Islet of Langerhans (tissue), 1 donor: ENCODE results near the gene P2RX1.

Experiments
- FAIRE-seq: peaks from one replicate; lab custom pipeline; 2011; peaks lifted over from hg19 to GRCh38; lab: Jason Lieb, UNC

P2RX1 gene

DNA sequence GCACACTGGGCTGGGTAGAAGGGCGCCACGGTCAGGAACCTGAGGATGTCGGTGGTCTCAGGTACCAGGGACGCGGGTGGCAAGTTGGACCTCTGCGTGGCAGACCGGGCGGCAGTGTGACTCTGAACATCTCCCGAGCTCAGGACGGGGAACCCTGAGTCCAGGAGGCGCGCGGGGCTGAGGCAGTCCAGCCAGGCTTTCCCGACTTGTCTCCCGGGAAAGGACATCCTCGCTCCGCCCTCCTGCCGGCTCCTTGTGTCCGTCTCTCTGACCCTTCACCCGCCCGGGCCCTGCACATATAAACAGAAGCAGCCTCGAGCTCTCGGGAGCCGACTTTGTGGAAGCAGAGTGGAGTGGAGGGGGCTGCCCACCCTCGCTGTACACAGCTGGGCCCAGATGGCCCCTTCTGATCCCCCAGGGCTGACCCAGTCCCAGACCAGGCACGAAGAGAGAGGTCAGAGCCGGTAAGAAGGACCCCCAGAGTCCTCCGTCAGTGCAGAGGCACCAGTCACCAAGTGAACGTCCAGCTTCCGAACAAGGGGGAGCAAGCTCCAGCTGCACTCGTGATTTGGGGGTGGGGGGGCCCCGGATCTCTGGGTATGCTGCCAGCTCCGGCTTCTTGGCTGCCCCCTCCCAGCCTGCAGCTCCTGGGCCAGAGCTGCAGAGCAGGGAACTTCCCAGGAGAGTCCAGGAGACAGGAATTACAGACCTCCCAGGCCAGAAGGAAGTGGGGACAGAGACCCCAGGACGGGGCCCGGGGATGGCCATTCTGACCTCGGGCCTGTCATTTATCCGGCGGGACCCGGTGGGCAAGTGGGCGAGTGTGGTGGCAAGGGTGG, 8.5 kb upstream of the P2RX1 start:
- FAIRE-seq, result no peak

DNA sequence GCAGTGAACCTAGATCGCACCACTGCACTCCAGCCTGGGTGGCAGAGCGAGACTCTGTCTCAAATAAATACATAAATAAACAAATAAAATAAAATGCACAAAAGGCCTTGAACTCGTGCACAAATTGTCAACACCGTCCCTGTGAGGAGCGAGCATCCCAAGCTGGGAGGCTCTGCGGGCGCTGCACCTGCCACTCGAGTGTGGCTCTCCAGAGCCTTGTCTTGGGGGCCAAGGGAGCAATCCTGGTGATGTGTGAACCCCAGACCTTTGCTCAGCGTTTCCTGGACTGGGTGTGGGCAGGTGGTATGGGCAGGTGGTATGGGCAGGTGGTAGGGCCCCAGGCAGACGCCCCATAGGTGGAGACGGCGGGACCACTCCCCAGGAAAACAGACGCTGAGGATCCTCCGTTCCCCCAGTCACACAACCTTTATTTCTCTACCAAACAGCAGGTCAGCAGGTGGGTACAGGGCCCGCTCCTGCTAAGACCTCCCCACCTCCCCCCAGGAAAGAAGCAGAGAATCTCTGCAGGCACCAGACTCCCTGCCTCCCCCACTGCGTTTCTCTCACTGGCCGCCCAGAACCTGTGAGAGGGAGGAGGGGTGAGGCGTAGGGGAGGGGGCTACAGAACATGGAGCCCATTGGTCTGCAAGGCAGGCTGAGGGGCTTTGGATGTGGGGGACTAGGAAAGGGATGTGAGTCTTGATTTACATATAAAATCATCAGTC, 7.4 kb upstream of the P2RX1 start:
- no peak for FAIRE-seq

DNA sequence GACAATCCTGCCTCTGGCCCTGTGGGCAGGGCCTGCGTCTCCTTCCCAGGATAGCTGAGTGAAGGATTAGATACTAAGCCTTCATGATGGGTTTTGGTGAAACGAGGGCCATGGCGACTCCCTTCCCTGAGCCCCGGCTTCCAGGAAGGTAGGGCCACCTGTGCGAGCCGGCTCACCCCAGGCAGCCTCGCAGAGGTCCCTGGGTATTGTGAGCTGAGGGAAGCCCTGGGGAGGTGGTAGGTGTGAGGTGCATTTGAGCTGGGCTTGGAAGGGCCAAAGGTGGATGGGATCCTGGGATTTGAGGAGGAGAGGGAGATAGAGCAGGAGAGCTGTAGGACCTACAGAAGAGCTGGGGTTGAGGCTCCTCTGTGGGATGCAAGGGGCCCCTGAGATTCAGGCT, 6.5 kb upstream of the P2RX1 start:
- no peak for FAIRE-seq

DNA sequence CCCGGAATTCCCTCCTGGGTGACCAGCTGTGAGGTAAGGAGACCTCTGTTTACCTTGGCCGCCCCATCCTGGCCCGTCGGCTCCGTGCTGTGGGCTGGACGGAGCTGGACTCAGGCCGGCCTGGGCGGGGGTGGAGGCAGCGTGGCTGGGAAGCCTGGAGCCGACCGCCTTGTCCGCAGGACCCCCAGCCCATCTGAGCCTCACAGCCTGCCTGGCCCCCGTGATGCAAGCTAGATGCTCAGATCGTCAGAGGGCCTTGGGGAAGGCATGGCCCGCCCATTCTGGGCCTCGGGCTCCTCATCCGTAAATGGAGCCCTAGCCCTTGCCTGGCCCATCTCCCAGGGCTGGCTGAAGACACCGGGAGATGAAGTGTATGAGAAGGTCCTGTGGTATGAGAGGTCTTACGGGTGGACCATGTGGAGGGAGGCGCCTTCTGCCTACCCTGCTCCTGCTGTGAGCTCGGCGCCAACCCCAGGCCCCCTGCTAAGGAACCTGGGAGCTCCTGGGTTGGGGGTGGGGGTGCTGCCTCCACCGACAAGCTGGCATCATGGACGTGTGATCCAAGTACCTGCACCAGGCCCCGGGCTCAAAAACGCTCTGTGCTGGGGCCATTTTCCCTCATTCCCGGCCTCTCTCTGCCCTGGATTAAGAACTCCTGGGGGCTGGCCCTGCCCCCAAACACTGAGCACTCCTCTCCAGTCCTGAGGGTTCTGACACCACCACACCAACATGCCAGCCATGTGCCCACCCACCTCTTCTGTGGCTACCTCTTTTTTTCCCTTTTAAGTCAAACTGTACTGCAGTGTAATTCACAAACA, 5.4 kb upstream of the P2RX1 start:
- FAIRE-seq, result no peak

DNA sequence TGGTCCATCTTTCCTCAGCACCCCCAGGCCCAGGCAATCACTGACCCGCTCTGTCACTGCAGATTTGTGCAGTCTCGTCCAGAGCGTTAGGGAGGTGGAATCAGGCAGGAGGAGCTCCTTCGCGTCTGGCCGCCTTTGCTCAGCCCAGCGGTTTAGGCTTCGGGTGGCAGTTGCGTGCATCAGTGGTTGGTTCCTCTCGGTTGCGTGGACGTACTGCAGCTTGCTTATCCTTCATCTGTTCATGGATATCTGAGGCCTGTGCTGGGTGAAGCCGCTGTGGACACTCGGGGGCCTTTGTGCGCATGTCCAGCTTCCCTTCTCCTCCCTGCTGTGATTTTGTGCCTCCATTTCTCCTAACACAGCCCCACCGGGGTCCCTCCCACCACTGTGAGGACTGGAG, 4.7 kb upstream of the P2RX1 start:
- FAIRE-seq, result no peak

DNA sequence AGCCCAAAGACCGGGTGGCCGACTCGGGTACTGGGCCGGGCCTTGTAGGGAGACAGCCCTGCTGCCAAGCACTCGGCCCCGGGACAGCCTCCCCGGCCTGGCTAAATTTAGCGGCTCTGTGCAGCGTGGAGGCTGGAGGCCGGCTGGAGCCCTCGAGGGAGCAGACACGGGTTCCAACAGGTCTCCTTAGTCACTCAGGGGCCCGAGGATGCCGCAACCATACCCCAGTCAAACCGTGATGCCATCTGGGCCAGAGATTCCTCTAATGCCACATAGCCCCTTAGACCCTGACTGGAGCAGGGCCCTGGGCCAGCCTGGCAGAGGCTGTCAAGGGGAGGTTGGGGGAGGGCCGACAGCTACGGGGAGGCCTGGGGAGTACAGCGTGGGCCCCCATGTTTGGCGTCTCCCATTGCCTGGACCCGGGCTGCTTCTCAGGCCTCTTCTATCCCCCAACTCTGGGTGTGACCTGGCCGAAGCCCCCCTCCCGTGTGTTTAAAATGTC, 2.9 kb upstream of the P2RX1 start:
- no peak for FAIRE-seq

DNA sequence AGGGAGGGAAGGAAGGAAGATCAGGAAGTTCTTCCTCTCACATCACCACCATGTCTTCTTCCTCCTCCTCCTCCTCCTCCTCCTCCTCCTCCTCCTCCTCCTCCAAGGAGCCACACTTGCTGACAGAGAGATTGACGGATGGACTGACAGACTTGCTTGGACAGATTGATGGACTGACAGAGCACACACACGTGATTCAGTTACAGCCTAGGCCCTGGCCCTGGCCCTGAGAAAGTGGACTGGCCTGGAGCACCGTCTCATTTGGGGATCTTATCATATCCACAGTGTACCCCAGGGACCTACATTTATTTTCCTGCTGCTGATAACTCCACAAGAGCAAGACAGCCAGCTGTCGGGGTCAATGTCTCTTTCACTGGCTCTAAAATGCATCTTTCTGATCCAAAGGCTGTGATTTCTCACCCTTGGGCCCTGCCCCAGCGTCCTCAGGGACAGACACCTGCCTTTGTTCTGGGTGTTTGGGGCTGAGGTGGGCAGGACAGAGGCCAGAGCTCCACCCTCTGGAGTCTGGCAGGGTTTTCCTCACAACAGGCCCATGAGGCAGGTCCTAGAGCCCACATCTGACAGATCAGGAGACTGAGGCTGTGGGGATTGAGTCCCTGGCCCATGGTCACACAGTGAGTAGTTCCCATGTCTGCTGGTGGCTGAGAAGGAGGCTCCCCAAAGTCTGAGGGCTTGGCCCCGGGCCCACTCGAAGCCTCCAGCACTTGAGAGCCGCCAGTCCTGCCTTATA, 2.3 kb upstream of the P2RX1 start:
- FAIRE-seq, result no peak

DNA sequence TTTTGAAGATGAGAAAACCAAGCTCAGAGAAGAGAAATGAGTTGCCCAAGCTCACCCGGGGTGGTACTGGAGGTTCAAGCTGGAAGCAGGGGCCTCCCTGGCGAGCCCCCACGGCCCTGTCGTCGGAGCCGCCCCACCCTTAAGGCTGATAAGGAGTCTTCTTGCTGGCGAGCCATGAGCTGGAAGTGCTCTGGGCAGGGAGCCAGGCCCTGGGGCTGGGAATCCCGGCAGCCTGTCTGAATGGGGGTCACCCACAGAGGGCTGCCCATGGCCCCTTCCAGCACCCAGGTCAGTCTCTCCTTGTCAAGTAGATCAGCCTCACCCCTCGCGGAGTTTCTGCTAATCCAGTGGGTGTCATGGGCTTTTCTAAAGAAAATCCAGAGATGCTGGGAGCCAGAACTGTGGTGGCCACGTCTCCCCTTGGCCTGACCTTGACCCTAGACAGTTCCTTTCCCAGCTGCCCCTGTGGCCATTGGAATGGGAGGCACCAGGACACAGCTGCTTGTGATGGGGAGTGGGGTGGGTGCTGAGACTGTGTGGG, 1.2 kb upstream of the P2RX1 start:
- FAIRE-seq, result no peak

DNA sequence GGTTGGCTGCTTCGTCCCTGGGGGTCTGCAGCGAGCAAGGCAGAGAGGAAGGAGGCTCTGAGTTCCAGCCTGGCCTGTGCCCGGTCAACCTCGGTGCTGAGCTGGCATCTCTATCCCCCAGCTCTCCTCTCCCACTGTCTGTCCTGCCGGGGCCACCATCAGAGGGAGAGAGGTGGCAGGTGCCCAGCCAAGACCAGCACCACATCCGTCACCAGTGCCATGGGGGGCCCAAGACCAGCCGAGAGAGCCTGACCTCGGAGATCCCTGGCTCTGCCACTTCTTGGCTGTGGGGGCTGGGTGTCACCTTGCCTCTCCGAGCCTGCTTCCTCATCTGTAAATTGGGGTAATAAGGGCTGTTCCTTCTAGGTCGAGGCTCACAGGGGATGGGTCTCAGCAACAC, 560 bp upstream of the P2RX1 start:
- FAIRE-seq, result no peak

DNA sequence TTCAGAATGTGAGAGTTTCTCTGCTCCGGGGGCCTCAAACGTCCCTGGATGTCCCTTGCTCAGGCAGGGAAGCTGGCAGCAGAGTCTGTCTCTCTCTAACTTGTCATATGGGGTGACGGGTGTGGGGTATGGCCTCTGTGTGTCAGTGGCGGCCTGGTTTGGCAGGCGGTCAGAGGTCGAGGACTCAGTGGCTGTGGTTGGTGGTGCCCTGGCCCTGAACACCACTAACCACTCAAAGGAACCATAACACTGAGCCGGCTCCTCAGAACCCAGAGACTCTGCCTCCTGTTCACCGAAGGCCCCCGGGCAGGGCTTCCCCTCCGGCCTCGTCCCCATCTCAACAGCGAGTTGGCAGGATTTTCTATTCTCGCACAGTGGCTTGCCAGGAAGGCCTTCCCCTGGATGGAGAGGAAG, 677 bp downstream of the P2RX1 start:
- FAIRE-seq, result no peak

DNA sequence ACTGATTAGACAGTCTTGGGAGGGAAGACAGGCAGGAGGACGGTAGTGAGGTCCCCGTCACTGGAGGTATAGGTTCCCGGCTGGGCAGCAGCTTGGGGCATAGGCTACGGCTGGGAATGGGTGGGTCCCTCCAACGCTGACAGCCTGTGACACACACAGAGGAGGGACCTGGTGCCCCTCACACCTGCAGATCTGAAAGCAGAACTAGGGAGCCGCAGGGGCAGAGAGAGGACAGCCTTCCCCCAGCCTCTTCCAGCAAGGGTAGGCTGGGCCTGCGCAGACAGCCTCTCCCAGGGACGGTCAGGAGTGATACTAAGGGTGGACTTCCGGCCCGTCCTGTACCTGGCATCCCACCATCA, 2.0 kb downstream of the P2RX1 start:
- no peak for FAIRE-seq

DNA sequence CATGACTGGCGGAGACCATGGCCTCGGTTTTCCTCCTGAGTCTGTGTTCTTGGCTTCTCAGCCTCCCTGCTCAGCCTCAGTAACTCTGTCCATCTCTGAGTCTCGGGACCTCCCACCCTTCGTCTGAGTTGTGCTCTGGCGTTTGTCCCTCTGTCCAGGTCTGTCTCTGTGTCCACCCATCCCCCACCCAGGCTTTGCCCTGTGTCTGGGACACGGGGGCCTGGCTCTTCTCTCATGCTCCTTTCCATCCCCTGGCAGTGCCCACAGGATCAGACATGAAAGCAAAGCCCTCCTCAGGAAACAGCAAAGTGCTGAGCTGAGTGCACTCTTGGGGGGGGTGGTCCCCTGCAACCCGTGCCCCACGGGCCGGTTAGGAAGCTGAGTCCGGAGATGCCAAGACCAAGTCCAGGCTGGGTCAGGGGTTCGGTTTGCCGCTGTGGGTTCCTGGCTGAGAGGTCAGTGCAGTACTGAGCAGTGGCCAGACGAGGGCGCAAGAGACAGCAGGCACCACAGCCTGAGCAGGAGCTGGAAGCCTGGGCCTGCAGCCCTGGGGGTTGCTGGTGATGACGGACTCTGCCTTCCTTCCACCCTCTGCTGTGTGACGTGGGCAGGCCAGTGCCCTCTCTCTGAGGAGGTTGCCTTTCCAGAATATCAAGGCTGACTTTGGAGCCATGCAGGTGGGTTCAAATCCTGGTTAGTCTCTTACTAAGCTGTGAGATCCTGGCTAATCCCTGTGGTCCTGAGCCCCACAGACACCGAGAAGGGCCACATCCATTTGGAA, 2.5 kb downstream of the P2RX1 start:
- FAIRE-seq, result no peak

DNA sequence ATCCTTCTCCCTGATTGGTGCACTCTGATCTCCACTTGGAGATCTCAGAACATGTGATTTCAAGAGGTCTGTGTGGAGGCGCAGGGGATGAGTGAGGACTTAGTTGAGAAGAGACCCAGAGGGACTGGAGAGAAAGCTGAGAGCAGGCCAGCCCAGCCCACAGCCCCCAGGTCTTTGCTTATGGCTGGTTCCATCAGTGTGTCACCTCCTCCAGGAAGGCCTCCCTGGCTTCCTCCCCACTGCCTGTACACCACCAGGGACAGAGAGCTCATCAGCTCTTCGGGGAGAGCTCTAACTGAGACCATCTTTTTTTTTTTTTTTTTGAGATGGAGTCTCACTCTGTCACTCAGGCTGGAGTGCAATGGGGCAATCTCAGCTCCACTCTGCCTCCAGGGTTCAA, 3.4 kb downstream of the P2RX1 start:
- FAIRE-seq, result no peak

DNA sequence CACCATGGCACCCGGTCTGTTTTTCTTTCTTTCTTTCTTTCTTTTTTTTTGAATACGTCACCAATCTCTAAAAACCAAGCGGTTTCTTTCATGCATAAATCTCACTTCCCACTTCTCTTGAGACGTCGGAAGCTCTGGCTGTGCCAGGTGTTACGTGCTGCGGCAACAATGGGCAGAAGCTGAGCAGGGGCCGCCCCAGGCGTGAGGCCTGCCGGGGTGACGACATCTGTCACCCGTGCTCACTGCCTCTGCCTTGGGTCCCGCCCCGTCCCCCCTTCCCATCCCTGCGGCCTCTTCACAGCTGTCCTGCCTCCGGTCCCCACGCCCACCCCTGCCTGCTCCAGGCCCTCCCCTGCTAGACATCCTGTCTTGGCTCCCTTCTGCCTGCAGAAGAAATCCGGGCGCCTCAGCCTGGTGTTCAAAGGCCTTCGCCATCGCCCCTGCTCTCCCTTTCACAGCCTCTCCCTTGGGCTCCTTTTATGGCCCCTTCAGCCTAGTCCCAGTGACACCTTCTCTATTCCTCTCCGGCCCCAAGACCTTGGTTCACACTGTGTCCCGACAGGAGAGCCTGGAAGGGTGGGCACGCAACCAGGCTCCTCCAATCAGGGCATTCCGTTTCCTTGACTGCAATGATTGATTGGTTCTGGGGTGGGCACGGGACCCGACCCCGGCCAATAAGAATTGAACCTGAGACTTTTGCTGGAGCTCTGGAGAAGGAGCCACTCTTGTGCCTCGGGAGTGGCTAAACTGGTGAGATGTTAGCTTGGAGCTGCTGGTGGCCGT, 4.8 kb downstream of the P2RX1 start:
- no peak for FAIRE-seq

DNA sequence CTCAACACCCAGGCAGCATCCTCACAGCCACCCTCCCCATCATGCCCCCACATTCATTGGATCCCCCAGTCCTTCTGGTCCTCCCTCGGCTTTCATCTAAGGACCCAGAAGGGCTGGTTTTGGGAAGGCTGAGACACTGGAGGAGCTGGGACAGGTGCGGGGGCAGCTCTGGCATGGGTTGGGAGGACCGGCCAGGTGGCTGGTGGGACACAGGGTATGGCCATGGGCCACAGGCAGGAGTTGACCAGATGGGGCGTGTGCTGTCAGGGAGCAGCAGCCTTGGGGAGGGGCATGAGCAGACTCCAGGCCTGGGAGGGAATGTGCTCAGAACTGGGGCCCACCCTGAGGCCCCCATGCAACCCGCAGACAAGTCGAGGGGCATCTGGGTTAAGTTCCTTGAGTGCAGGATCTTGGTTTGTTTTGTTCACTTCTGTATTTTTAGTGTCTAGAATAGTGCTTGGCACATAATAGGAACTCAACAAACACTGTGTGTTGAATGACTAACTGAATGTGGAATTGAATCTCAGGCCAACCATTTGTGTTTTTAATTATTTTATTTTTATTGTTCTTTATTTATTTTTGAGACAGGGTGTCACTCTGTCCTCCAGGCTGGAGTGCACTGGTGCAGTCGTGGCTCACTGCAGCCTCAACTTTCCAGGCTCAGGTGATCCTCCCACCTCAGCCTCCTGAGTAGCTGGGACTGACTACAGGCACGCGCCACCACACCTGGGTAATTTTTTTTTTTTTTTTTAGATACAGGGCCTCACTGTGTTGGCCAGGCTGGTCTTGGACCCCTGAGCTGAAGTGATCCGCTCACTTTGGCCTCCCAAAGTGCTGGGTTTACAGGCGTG, 5.6 kb downstream of the P2RX1 start:
- FAIRE-seq, result no peak

DNA sequence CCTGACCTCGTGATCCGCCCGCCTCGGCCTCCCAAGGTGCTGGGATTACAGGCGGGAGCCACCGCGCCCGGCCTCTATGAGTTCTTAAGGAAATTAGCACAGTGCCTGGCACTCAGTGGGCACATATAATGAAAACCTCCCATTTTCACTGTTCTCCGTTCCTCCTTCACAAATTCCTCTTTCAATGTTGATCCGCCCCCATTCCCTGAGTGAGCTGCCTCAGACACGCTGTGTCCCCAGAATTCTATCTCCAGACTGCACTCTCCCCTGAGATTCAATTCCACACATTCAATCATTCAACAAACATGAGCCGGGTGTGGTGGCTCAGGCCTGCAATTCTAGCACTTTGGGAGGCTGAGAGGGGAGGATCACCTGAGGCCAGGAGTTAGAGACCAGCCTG, 7.0 kb downstream of the P2RX1 start:
- FAIRE-seq, result no peak

DNA sequence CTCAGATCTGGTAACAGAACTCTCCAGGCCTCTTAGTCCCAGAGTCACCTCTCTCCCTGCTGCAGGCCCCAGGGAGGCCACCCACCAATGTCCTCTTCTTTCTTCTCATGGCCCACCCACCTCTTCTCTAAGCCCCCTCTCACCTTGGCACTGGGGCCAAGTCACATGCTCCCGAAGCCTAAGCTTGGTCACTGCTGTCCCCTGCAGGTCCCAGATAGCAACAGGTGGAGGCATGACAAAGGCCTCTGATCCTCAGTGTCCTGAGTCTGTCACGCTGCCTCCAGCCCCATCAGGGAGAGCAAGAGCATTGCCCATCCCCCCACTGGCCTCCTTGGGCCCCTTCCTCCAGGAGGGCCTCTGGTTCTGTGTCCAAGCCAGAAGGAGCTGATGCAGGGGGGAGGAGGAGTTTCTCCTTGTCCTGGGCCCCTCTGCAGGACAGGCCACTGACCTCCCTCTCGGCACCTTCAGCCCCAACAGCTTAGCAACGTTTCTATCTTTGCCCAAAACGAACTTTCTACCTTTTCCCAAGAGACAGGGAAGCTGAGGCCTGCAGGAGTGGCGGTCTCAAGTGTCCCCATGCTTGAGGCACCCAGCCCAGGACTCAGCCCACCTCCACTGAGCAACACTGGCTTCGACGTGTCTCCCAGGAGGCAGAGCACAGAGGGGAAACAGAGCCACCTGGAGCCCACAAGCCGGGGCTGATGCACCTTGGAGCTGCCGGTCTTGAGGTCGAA, 8.6 kb downstream of the P2RX1 start:
- FAIRE-seq, result no peak

DNA sequence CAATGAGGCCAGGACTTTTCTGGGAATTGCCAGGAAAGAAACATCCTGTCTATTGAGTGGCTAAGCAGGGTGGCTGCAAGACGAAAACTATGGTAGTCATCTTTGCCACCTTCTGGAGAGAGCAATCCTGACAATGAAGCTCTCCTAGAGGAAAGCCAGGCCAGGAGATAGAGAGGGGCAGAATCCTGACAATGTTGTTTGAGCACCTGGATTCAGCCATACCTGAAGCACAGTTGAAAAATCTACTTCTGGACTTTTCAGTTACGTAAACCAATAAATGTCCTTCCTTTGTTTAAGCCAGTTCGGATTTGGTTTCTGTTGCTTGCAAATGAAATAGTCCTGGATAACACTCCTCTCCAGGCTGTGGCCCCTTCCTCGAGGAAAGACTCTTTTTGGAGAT, 9.4 kb downstream of the P2RX1 start:
- FAIRE-seq, result no peak
